H9 (cell line): Measurements from ENCODE around the gene NKAIN2. TPM values are rescaled to one million over a fixed set of nuclear protein-coding genes. Genes with fewer than 3 reads are reported as not detected.
A peak's percentile ranks its signal among the peaks of the same experiment; 100 is the strongest.

Source experiments
- DNase-seq: peaks from one replicate; pipeline ENCODE4 v3.0.0-alpha.2; 2017
- H2AFZ ChIP-seq: one replicate; pipeline ENCODE4 v1.6.1; 2013; ENCODE audit warnings: mild to moderate bottlenecking, low read length, control low read depth, moderate library complexity
- H2AK5ac ChIP-seq: 2 replicates; pipeline ENCODE4 v1.6.1; 2013; ENCODE audit warnings: low read length, control low read depth, mixed read lengths; ENCODE audit not compliant: insufficient read length
- H2BK120ac ChIP-seq: one replicate; pipeline ENCODE4 v1.6.1; 2013; ENCODE audit warnings: low read depth, mild to moderate bottlenecking, low read length, control low read depth, inconsistent platforms; ENCODE audit not compliant: poor library complexity, severe bottlenecking
- H2BK12ac ChIP-seq: 2 replicates; pipeline ENCODE4 v1.6.1; 2013; ENCODE audit warnings: low read length, control low read depth, mixed read lengths, low read depth; ENCODE audit not compliant: insufficient read length
- H2BK15ac ChIP-seq: 2 replicates; pipeline ENCODE4 v1.6.1; 2013; ENCODE audit warnings: low read depth, low read length, control low read depth
- H2BK20ac ChIP-seq: one replicate; pipeline ENCODE4 v1.6.1; 2013; ENCODE audit warnings: low read depth, mild to moderate bottlenecking, low read length, control low read depth, inconsistent platforms; ENCODE audit not compliant: poor library complexity, severe bottlenecking
- H2BK5ac ChIP-seq: 2 replicates; pipeline ENCODE4 v1.6.1; 2013; ENCODE audit warnings: low read length, control low read depth, mixed read lengths; ENCODE audit not compliant: insufficient read length
- H3K14ac ChIP-seq: 2 replicates; pipeline ENCODE4 v1.6.1; 2013; ENCODE audit warnings: low read length, control low read depth; ENCODE audit not compliant: insufficient read depth
- H3K18ac ChIP-seq: 2 replicates; pipeline ENCODE4 v1.6.1; 2013; ENCODE audit warnings: low read depth, mild to moderate bottlenecking, mixed read lengths, low read length, control low read depth; ENCODE audit not compliant: insufficient read length
- H3K23ac ChIP-seq: 2 replicates; pipeline ENCODE4 v1.6.1; 2013; ENCODE audit warnings: low read length, control low read depth, mixed read lengths, low read depth; ENCODE audit not compliant: insufficient read length
- H3K23me2 ChIP-seq: 2 replicates; pipeline ENCODE4 v1.6.1; 2013; ENCODE audit warnings: low read depth, mild to moderate bottlenecking, mixed read lengths, low read length, control low read depth; ENCODE audit not compliant: insufficient read length, poor library complexity, severe bottlenecking
- H3K27ac ChIP-seq: 2 replicates; pipeline ENCODE4 v1.5.1; 2013; ENCODE audit warnings: low read length, control low read depth, mixed read lengths, low read depth; ENCODE audit not compliant: insufficient read length
- H3K27me3 ChIP-seq: 2 replicates; pipeline ENCODE4 v1.6.1; 2013; ENCODE audit warnings: low read length, control low read depth, inconsistent platforms; ENCODE audit not compliant: insufficient read depth
- H3K4ac ChIP-seq: 2 replicates; pipeline ENCODE4 v1.6.1; 2013; ENCODE audit warnings: low read depth, mild to moderate bottlenecking, control low read depth, inconsistent platforms, low read length, moderate library complexity
- H3K4me1 ChIP-seq: 2 replicates; pipeline ENCODE4 v1.6.1; 2013; ENCODE audit warnings: low read length, control low read depth, inconsistent platforms; ENCODE audit not compliant: insufficient read depth
- H3K4me2 ChIP-seq: 2 replicates; pipeline ENCODE4 v1.6.1; 2013; ENCODE audit warnings: low read length, control low read depth, mixed read lengths; ENCODE audit not compliant: insufficient read length, insufficient read depth
- H3K56ac ChIP-seq: 2 replicates; pipeline ENCODE4 v1.6.1; 2013; ENCODE audit warnings: low read depth, mild to moderate bottlenecking, mixed read lengths, low read length, control low read depth; ENCODE audit not compliant: insufficient read length
- H3K79me1 ChIP-seq: 2 replicates; pipeline ENCODE4 v1.6.1; 2013; ENCODE audit warnings: low read depth, mild to moderate bottlenecking, moderate library complexity, low read length, control low read depth, inconsistent platforms; ENCODE audit not compliant: insufficient read depth, poor library complexity, severe bottlenecking
- H3K79me2 ChIP-seq: 2 replicates; pipeline ENCODE4 v1.6.1; 2013; ENCODE audit warnings: low read length, control low read depth, inconsistent platforms; ENCODE audit not compliant: insufficient read depth
- H3K9ac ChIP-seq: 2 replicates; pipeline ENCODE4 v1.6.1; 2013; ENCODE audit warnings: low read length, control low read depth, mixed read lengths; ENCODE audit not compliant: insufficient read length; ENCODE audit errors: extremely low read depth
- H3K9me3 ChIP-seq: one replicate; pipeline ENCODE4 v1.6.1; 2013; ENCODE audit warnings: low read depth, low read length, inconsistent platforms; ENCODE audit not compliant: control insufficient read depth
- H3T11ph ChIP-seq: one replicate; pipeline ENCODE4 v1.6.1; 2013; ENCODE audit warnings: mild to moderate bottlenecking, low read length, control low read depth, inconsistent platforms
- H4K20me1 ChIP-seq: one replicate; pipeline ENCODE4 v1.6.1; 2013; ENCODE audit not compliant: control insufficient read depth, insufficient read length, insufficient read depth
- H4K5ac ChIP-seq: 2 replicates; pipeline ENCODE4 v1.6.1; 2013; ENCODE audit warnings: low read depth, mild to moderate bottlenecking, mixed read lengths, low read length, control low read depth; ENCODE audit not compliant: insufficient read length
- H4K8ac ChIP-seq: replicated peaks from 2 replicates; pipeline ENCODE4 v1.6.1; 2013; ENCODE audit warnings: low read length, control low read depth, mixed read lengths, low read depth; ENCODE audit not compliant: insufficient read length
- H4K91ac ChIP-seq: 2 replicates; pipeline ENCODE4 v1.6.1; 2013; ENCODE audit warnings: low read depth, mild to moderate bottlenecking, moderate library complexity, mixed read lengths, low read length, control low read depth; ENCODE audit not compliant: insufficient read length
- H3K27ac Mint-ChIP-seq, 3 experiments: 2 replicates in 2 of 3; 3 replicates in 1 of 3; pipeline ENCODE4 v1.8.0; 2020 to 2021; ENCODE audit warnings: mixed read lengths in 3 of 3, mild to moderate bottlenecking in 1 of 3, moderate library complexity in 1 of 3
- H3K27me3 Mint-ChIP-seq: 2 replicates; pipeline ENCODE4 v1.8.0; 2021; ENCODE audit warnings: low read depth, mild to moderate bottlenecking, moderate library complexity, mixed read lengths
- H3K36me3 Mint-ChIP-seq, 3 experiments: 2 replicates in 2 of 3; 3 replicates in 1 of 3; pipeline ENCODE4 v1.8.0; 2020 to 2021; ENCODE audit warnings: low read depth in 3 of 3, mixed read lengths in 3 of 3; ENCODE audit not compliant: insufficient read depth in 1 of 3
- H3K4me1 Mint-ChIP-seq, 2 experiments: 2 replicates each; pipeline ENCODE4 v1.8.0; 2020; ENCODE audit warnings: mixed read lengths in 2 of 2
- H3K4me3 Mint-ChIP-seq, 2 experiments: 2 replicates in 1 of 2; 3 replicates in 1 of 2; pipeline ENCODE4 v1.8.0; 2020 to 2021; ENCODE audit warnings: mild to moderate bottlenecking in 2 of 2, mixed read lengths in 2 of 2, moderate library complexity in 1 of 2
- H3K9me3 Mint-ChIP-seq, 2 experiments: 2 replicates in 1 of 2; 3 replicates in 1 of 2; pipeline ENCODE4 v1.8.0; 2020; ENCODE audit warnings: mild to moderate bottlenecking in 2 of 2, mixed read lengths in 2 of 2, moderate library complexity in 1 of 2
- CTCF ChIP-seq: fragments of 200-600 bp; sonication (generic); conservative IDR thresholded peaks from 3 replicates; pipeline ENCODE4 v1.8.0; 2021; ENCODE audit warnings: antibody characterized with exemption, mild to moderate bottlenecking
- WGBS: extraction: QIAGEN DNeasy Blood & Tissue Kit; methylation state at CpG from one replicate; pipeline ENCODE4 v1.1.7; 2013; ENCODE audit warnings: missing lambda C conversion rate, low lambda C conversion rate, mixed read lengths; ENCODE audit not compliant: insufficient read length; ENCODE audit errors: extremely low coverage; 5-methylcytosine and 5-hydroxymethylcytosine counted together
- total RNA-seq: library from RNA; stranded (reverse); gene quantifications from 2 replicates; pipeline ENCODE4 v1.2.1, GENCODE V29; 2021

NKAIN2 gene
- total RNA-seq, 1 experiment from 2014 or later = 0.17 TPM

- H3K23ac ChIP-seq = no peak overlapping the region
- H3K27ac Mint-ChIP-seq = no peak overlapping the region
- no peak overlapping the region for H2BK15ac ChIP-seq
- no peak overlapping the region for H3K56ac ChIP-seq
- no peaks in the 10 kb centered on the region for H4K20me1 ChIP-seq
- no peak overlapping the region for H3K9ac ChIP-seq
- H3K27me3 ChIP-seq = no peaks in the 10 kb centered on the region
- no peak overlapping the region for H4K5ac ChIP-seq
- H3K4me1 Mint-ChIP-seq = peaks cover 0 to 17% of the 10 kb centered on the region in 2 experiments; a peak in 3 of 4 replicates
- H3K27ac ChIP-seq = no peak overlapping the region
- H3K9me3 Mint-ChIP-seq = peaks cover 0 to 2% of the 10 kb centered on the region in 2 experiments; a peak in 2 of 5 replicates
- H3K4ac ChIP-seq = no peak overlapping the region
- H3K36me3 Mint-ChIP-seq = peaks cover 0 to 2% (median 0%) of the 10 kb centered on the region in 3 experiments; a peak in 2 of 7 replicates
- H3K4me2 ChIP-seq = no peak overlapping the region
- H2BK20ac ChIP-seq = no peak overlapping the region
- TF ChIP-seq CTCF = peak; percentile 28; the same call in 1 of the 3 replicates
- WGBS = 100% methylated on average over 1 of the region's 3 CpGs
- H3K4me3 Mint-ChIP-seq = no peak overlapping the region
- H2BK120ac ChIP-seq = no peak overlapping the region
- no peak overlapping the region for H2AK5ac ChIP-seq
- H3T11ph ChIP-seq = no peak overlapping the region
- no peak overlapping the region for H4K8ac ChIP-seq
- H2BK12ac ChIP-seq = no peak overlapping the region
- no peaks in the 10 kb centered on the region for H3K79me1 ChIP-seq
- no peak overlapping the region for H3K18ac ChIP-seq
- no peaks in the 10 kb centered on the region for H3K27me3 Mint-ChIP-seq
- H4K91ac ChIP-seq = no peak overlapping the region
- H3K23me2 ChIP-seq = no peaks in the 10 kb centered on the region
- H2BK5ac ChIP-seq = no peak overlapping the region
- H2AFZ ChIP-seq = no peak overlapping the region
- H3K14ac ChIP-seq = no peak overlapping the region
- no peaks in the 10 kb centered on the region for H3K9me3 ChIP-seq
- H3K79me2 ChIP-seq = no peaks in the 10 kb centered on the region
- H3K4me1 ChIP-seq = no peaks in the 10 kb centered on the region
- no peak for DNase-seq
Measured at GRCh38 chr6:124798942-124799496, 995.4 kb downstream of the NKAIN2 start.
